Nephron (organoid): Measurements from ENCODE around the gene SYT2.
A peak's percentile ranks its signal among the peaks of the same experiment; 100 is the strongest.
"Not testable (repeated sequence)": the region's sequence is repeated elsewhere in the genome, so short reads cannot be mapped to it uniquely, and the experiment has no call there.

ENCODE experiments used
- H3K27ac Mint-ChIP-seq, 3 experiments: 2 replicates each; pipeline ENCODE4 v1.8.0; 2020; ENCODE audit warnings: mixed read lengths in 3 of 3, mild to moderate bottlenecking in 2 of 3, moderate library complexity in 1 of 3
- H3K27me3 Mint-ChIP-seq: 2 replicates; pipeline ENCODE4 v1.8.0; 2021; ENCODE audit warnings: low read depth, mild to moderate bottlenecking, moderate library complexity, mixed read lengths
- H3K36me3 Mint-ChIP-seq: 2 replicates; pipeline ENCODE4 v1.8.0; 2020; ENCODE audit warnings: low read depth, mixed read lengths
- H3K4me1 Mint-ChIP-seq: 2 replicates; pipeline ENCODE4 v1.8.0; 2020; ENCODE audit warnings: mixed read lengths
- H3K4me3 Mint-ChIP-seq, 3 experiments: 2 replicates each; pipeline ENCODE4 v1.8.0; 2020; ENCODE audit warnings: mild to moderate bottlenecking in 3 of 3, mixed read lengths in 3 of 3, moderate library complexity in 2 of 3
- H3K9me3 Mint-ChIP-seq: 2 replicates; pipeline ENCODE4 v1.8.0; 2020; ENCODE audit warnings: mixed read lengths
- CTCF ChIP-seq, 3 experiments: fragments of 200-600 bp; sonication (generic); IDR thresholded peaks; one replicate each; pipeline ENCODE4 v1.5.0; 2021; ENCODE audit warnings: antibody characterized with exemption in 3 of 3; ENCODE audit not compliant: unreplicated experiment in 3 of 3

The SYT2 gene

GRCh38 chr1:202623075-202623474 lies 87.2 kb downstream of the SYT2 start:
- Mint-ChIP-seq H3K4me3 (no peak overlapping the region), H3K36me3 (no peaks in the 10 kb centered on the region), H3K27me3 (no peaks in the 10 kb centered on the region), H3K27ac (peak overlapping the region in 1 of 3 experiments; percentile 34), H3K4me1 (peaks cover 22% of the 10 kb centered on the region), H3K9me3 (no peaks in the 10 kb centered on the region)
- no peak for TF ChIP-seq CTCF (IDR thresholded peaks at IDR 0.05; ENCODE audit: unreplicated experiment in 3 of 3)

- Mint-ChIP-seq H3K36me3 (no peaks in the 10 kb centered on the region), H3K9me3 (no peaks in the 10 kb centered on the region), H3K4me1 (peaks cover 26% of the 10 kb centered on the region), H3K4me3 (no peak overlapping the region), H3K27me3 (no peaks in the 10 kb centered on the region), H3K27ac (peak overlapping the region in 2 of 3 experiments; percentile 34 to 49)
- no peak for TF ChIP-seq CTCF (IDR thresholded peaks at IDR 0.05; ENCODE audit: unreplicated experiment in 3 of 3)
Measured at GRCh38 chr1:202622388-202622787, 87.9 kb downstream of the SYT2 start.

- H3K27me3 Mint-ChIP-seq: no peaks in the 10 kb centered on the region
- no peak for TF ChIP-seq CTCF (IDR thresholded peaks at IDR 0.05; ENCODE audit: unreplicated experiment in 3 of 3)
- H3K9me3 Mint-ChIP-seq: no peaks in the 10 kb centered on the region
- H3K4me3 Mint-ChIP-seq: no peak overlapping the region
- peaks cover 36% of the 10 kb centered on the region for H3K4me1 Mint-ChIP-seq
- no peaks in the 10 kb centered on the region for H3K36me3 Mint-ChIP-seq
- no peak overlapping the region for H3K27ac Mint-ChIP-seq
Measured at GRCh38 chr1:202621446-202621845, 88.8 kb downstream of the SYT2 start.

GRCh38 chr1:202620036-202620435 lies 90.2 kb downstream of the SYT2 start:
- peaks cover 50% of the 10 kb centered on the region for H3K4me1 Mint-ChIP-seq
- not testable (repeated sequence) for H3K4me3 Mint-ChIP-seq, H3K36me3 Mint-ChIP-seq, H3K27me3 Mint-ChIP-seq, H3K9me3 Mint-ChIP-seq
- H3K27ac Mint-ChIP-seq: peak overlapping the region in 2 of 3 experiments; percentile 54 to 90

GRCh38 chr1:202619505-202619904 lies 90.7 kb downstream of the SYT2 start:
- no peaks in the 10 kb centered on the region for H3K36me3 Mint-ChIP-seq
- H3K9me3 Mint-ChIP-seq: no peaks in the 10 kb centered on the region
- peak overlapping the region in 2 of 3 experiments; percentile 83 to 90 for H3K27ac Mint-ChIP-seq
- TF ChIP-seq CTCF (IDR thresholded peaks at IDR 0.05; ENCODE audit: unreplicated experiment in 3 of 3): no peak
- no peak overlapping the region for H3K4me3 Mint-ChIP-seq
- H3K4me1 Mint-ChIP-seq: peaks cover 55% of the 10 kb centered on the region
- H3K27me3 Mint-ChIP-seq: no peaks in the 10 kb centered on the region

GRCh38 chr1:202619012-202619411 lies 91.2 kb downstream of the SYT2 start:
- not testable (repeated sequence) for H3K36me3 Mint-ChIP-seq, H3K27me3 Mint-ChIP-seq, H3K9me3 Mint-ChIP-seq, H3K4me3 Mint-ChIP-seq
- H3K4me1 Mint-ChIP-seq: peaks cover 59% of the 10 kb centered on the region
- peak overlapping the region; percentile 81 to 90 (median 83) for H3K27ac Mint-ChIP-seq

- Mint-ChIP-seq H3K4me1 (peaks cover 59% of the 10 kb centered on the region), H3K27ac (peak overlapping the region; percentile 92 to 96 (median 93)), H3K4me3 (peak overlapping the region in 1 of 3 experiments; percentile 1), H3K36me3 (no peaks in the 10 kb centered on the region), H3K27me3 (no peaks in the 10 kb centered on the region), H3K9me3 (no peaks in the 10 kb centered on the region)
- TF ChIP-seq CTCF (IDR thresholded peaks at IDR 0.05; ENCODE audit: unreplicated experiment in 3 of 3): no peak
Measured at GRCh38 chr1:202616355-202616915, 93.8 kb downstream of the SYT2 start.
